NCI-H510A (cell line): ENCODE results near the gene SGMS1.
"Not testable (repeated sequence)": the region's sequence is repeated elsewhere in the genome, so short reads cannot be mapped to it uniquely, and the experiment has no call there.

Source experiments
- DNase-seq: peaks from one replicate; lab custom pipeline; 2025; lab: John Stamatoyannopoulos, UW

Gene SGMS1

DNA sequence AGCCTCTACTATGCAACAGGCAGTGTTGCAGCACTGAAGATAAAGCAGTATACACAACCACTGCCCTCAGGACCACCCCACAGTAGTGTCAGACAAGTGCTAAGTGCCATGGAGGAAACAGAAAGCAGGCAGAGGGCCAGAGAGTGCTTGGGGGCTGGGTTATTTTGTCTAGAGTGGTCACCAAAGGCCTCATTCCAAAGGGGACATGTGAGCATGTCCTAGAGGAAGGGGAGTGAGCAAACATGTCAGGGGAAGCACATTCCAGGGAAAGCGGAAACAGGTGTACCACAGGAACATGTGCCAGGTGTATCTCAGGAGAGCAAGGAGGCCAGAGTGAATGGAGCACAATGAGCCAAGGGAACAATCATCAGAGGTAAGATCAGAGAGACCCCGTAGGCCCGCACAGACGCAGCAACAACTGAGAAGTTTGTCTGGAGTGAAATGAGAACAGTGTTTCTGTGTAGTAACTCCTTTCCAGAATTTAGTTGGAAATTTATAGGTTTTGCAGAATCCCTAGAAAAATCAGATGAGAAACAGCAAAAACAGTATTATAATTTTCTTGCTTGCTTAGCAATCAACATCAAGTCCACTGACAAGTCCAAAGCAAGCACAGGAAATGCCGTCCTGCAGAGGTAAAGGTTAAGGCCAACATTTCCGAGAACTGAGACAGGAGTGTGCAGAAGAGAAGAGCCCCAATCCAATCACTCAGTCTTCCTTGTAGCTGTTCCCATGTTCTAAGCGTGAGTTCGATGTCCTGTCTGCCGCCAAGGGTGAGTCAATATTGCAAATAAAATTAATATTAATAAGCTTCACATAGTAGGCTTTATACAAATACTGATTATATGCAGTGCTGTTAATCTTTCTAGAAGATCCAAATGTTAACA lies 67.3 kb downstream of the SGMS1 start:
- DNase-seq = no peak

DNA sequence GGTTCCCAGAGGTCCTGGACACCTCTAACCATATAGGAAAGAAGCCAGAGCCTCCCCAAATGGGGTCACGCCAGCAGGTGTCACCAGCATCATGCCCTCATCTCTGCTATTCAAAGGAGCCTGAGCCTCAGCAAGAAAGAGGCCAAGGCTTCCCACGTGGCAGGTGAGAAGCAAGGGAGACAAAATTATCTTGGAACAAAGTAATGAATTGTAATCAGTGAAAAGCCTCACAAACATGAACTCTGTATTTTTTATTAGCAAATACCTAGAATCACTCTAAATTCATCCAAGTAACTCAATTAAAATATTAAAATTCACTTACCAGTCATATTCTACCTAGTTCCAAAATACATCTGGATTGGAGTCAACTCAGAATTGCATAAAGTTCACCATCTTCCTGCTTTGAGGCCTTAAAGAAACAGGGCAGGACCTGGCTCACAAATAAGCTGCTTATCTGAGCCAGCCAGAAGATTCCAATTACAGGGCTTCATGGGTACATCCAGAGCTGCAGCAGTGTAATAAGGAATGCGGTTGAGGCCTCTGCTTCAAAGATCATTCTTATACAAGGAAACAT lies 68.7 kb downstream of the SGMS1 start:
- no peak for DNase-seq

DNA sequence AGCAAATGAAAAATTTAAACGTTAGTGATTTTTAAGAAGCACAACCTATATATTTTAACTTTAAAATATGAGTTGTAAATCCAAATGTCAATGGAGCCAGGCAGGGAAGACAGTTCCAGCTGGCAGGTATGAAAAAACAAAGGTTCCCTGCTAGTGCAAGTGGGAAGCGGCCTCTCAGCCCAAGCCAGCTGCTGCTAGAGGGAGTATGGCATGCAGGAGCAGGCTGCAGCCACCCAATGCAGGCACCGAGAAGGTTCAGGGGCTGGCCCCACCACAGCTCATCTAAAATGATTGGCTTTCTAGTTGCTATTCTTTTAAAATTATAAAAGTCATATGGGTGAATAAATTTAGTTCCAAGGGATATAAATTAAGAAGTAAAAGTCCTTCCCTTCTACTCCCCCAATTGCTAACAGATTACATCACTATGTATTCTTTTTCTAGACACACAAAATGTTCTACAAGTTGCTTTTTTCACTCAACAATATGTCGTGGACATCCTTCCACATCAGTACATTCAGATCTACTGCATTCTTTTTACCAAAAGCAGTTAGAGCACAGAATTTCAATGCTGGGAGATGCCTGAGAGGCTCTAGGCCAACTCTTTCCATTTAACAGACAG lies 69.3 kb downstream of the SGMS1 start:
- peak; percentile 5 for DNase-seq

DNA sequence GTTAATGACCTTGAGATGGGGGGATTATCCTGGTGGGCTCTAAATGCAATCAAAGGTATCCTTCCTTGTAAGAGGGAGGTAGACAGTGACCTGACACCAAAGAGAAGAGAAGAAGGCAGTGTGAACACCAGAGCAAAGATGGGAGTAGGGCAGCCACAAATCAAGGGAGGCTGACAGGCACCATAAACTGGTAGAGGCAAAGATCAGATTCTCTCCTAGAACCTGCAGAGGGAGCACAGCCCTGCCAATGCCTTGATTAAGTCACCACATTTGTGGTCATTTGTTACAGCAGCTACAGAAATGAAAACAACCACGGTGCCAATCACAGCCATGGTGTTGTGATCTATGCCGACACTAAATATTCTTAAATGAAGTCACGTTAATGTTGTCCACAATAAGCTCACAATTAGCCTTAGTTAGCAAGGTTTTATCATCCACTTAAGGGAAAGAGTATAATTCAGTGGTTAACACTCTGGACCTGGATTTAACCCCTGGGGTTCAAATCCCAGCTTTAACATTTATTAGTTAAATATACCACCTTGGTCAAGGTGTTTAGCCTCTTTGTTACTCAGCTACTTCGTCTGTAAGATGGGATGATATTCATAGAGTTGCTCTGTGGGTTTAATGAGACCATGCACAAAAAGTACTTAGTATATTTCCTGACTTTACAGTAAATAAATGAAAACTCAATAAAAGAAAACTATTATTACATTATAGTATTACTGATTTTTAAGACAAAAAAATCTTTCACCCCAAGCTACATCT lies 70.8 kb downstream of the SGMS1 start:
- no peak for DNase-seq

DNA sequence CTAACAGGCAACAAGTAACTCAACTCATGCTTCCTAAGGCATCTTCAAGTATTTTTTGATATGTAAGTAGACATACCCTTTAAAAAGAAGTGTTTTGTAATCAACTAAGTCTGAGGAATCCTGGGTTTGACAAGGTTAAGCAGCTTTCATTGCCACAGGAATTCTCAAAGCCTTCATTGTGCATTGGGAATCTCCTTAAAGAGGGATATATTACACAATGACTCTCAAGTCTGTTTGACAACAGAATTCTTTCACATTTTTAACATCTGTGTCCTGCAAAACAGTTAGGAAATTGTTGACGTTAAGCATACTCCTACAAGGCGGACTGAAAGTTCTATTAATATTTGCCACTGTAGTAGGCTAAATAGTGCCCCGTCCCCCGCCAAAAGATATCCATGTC lies 71.4 kb downstream of the SGMS1 start:
- no peak for DNase-seq

DNA sequence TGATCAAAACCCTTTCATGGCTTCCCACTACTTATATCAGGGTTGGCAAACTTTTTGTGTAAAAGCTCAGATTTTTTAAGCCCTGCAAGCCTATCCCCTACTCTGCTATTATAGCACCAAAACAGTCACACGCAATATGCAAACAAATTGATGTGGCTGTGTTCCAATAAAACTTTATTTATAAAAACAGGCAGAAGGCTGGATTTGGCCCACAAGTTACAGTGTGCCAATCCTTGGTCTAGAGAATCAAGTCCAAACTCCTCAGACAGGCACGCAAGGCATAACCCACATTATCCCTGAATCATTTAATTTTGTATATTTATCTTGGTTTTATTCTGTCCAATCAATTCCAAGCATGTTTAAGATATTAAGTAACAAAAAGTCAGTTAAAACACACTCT lies 71.9 kb downstream of the SGMS1 start:
- DNase-seq = no peak

DNA sequence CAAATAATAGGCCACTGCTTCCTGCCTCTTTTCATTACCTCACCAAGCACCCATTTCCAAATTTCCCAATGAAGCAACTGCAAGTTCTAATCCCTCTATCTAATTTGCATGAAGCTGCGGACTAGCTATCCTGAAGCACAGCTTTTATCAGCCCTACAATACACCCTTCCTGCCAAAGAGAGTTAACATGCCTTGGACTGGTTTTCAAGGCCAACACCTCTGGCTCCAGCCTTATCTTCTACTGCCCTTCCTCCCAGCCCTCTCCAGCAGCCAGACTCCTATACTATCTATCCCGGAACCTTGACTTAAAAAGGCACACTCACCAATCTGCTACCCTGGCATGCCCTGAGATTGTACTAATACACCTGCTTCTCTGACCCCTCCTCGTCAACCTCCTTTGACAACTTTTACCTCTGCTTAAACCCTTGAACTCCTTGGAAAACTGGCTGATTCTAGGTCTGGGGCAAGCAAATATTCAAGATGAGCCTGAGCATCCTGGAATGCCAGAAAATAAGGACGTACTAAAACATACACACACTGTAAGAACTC lies 73.4 kb downstream of the SGMS1 start:
- DNase-seq = no peak

DNA sequence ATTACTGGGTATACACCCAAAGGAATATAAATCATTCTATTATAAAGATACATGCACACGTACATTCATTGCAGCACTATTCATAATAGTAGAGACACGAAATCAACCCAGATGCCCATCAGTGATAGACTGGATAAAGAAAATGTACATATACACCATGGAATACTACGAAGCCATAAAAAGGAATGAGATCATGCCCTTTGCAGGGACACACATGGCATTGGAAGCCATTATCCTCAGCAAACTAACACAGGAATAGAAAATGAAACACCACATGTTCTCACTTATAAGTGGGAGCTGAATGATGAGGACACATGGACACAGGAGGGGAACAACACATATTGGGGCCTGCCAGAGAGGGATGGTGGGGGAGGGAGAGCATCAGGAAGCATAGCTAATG lies 74.6 kb downstream of the SGMS1 start:
- DNase-seq = not testable (repeated sequence)

DNA sequence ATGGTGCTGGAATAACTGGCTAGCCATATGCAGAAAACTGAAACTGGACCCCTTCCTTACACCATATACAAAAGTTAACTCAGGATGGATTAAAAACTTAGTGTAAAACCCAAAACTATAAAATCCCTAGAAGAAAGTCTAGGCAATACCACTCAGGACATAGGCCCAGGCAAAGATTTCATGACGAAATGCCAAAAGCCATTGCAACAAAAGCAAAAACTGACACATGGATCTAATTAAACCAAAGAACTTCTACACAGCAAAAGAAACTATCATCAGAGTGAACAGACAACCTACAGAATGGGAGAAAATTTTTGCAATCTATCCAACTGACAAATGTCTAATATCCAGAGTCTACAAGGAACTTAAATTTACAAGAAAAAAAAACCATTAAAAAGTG lies 75.3 kb downstream of the SGMS1 start:
- DNase-seq = not testable (repeated sequence)

DNA sequence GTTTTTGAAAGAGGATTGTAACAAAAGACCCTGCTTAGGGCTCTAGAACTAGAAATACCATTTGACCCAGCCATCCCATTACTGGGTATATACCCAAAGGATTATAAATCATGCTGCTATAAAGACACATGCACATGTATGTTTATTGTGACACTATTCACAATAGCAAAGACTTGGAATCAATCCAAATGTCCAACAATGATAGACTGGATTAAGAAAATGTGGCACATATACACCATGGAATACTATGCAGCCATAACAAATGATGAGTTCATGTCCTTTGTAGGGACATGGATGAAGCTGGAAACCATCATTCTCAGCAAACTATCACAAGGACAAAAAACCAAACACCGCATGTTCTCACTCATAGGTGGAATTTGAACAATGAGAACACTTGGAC lies 77.5 kb downstream of the SGMS1 start:
- not testable (repeated sequence) for DNase-seq

DNA sequence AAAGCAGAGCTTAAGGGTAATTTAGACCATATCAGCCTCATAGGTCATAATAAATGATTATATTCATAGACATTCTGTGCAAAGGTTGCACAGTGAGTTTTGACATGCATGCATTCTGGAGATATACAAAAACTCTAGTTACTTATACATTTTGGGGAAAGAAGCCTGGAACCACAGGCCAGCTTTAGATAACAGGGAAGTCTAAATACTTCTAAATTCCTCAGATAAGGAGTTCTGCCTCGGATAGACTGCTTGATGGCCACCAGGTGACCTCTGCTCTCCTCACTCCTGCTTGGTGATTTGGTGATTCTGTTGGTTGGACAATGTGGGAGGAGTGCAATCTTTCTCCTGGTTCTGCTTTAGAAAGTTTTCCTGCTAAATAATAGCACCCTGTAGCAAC lies 77.9 kb downstream of the SGMS1 start:
- DNase-seq = no peak

DNA sequence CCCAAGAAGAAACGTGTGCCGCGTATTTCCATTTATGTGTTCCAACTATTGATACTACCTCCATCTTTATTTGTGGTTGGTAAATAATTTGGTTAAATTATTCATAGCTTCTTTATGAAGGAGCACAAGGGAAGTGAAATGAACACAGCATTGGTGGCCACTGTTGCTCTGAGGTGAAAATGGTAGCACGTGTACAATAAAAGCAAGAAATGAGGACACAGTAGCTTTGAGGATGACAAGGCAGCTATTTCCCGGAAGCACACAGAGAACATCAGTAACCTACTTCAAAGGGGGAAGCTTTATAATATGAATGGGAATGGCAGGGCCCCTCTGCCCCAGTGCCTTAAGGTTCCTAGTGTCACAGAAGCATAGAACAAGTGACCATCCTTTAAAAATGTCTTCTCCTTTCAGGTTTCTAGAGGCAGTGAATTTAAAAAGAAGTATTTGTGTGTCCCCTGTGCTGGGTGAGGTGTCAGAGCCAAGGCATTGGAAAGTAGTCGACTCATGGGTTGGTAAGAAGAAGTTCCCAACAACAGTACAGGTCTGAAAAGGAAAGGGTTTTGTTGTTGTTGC lies 78.8 kb downstream of the SGMS1 start:
- DNase-seq = no peak

DNA sequence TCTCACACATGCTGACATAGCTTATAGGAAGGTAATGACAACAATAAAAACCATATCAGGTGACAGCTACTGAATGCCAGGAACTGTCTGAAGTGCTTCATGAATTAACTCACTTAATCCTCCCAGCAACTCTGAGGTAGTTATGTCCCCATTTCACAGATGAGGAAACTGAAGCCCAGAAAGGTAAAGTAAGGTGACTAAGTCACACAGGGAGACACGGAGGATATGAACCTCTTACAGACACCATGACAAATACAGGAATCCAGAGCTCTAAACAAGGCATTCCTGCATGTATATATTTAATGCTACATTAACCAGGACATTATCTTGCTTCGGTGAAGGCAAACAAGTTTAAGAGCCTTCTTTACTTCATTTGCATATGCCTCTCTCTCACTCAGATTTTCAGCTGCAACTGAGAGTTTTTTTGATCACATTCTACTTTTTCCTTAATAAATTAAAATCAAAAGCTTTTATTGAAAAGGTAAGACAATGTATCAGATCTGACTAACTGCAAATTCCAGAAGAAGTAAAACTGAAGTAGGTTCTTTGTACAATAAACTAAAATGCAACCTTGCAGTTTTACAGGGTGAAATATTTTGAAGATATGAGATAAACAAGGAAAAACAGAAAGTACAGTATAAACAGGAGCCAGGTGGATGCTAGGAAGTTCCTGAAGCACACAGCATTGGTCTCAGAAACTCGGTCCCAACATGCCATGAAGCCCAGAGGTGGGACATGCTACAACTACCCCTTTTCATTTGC lies 79.5 kb downstream of the SGMS1 start:
- DNase-seq = no peak

DNA sequence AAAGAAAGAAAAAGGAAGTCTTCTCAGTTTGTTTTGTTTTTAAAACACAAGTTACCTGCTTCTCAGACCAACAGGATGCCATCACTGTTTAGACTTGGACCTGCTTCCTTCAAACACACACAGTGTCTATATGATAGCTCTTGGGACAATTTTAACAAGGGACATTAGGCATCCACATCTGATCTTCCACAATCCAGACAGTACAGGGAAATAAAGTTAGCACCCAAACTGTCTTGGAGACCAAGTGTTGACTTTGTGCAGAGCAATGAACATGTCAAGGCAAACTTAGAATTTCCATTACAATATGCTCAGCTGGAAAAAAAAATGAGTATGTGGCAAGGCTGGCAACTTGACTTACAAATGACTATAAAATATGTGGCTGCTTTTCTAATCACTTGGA lies 80.9 kb downstream of the SGMS1 start:
- no peak for DNase-seq

DNA sequence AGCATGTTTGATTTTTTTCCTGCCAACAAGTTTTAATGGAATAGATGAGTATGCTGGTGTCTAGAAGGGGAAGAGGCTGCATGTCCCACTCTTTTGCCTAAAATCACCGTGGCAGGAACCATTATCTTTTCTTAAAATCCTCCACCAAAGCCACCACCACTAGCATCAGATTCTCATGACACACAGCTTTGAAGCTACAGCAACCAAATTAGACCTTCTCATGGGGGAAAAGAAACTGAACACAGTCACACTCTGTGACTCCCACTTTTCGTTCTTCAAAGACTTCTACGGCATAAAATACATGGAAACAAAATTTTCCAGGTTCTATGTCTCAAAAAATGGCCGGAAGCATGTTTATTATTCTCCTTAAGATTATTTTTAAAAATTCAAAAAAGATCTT lies 81.8 kb downstream of the SGMS1 start:
- DNase-seq = no peak

DNA sequence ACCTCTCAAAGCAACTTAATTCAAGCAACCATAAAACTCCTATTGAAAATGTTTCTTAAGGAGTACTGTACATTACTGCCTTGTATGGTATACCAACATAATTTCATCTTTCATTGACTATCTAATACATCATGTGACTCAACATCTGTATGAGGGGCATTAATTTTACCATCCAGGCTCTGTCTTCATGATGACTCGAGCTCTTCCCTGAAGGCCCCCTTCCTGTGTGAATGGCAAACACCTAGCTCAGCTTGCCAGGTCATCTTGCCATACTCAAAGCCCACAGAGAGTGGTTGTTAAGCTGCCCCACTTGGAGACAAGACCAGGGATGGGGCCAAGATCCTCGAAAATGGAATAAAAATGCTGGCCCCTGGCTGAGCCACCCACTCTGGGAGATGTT lies 82.4 kb downstream of the SGMS1 start:
- DNase-seq = no peak

DNA sequence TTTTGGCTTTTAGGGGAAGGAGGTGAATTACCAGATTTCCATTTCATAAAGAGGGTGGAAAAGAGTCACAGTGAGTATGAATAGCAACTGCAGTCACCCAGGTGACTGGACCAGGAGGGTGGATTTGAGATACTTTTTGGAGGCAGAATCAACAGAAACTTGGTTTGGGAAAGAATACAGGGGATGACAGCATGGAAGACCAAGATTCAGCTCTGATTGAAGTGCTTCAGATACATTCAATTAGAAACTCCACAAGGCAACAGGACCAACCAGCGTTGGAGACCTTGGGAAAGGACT lies 83.0 kb downstream of the SGMS1 start:
- DNase-seq = no peak

DNA sequence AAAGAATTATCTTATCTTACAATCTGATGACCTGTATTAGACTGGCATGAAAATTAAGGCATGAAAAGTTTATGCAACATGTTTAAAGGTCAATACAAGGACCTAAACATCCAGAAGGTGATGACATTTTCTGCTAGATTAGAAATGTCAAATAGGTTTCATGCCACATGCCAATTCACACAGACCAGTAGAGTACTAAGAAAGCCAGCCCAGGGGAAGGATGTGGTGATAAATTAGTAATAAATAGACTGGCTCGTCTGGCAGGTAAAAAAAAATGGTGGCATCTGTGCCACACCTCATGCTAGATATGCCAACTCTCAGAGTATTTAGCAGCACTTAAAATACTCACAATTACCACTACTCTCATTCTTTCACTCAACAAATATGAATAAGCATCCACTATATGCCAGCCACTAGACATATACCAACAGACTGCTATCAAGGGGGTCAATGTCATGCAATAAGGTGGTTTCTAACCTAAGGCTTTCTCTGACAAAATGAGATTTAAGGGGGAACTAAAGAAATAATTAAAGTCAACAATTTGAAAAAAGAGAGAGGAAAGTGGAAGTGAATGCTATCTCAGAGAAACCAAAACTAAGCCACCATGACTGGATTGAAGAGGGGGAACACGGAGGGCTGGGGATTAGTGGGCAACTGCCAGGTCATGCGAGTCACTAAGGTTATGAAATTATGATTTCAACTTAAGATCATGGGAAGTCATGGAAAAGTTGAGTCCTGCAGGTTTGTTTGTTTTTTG lies 83.5 kb downstream of the SGMS1 start:
- no peak for DNase-seq

DNA sequence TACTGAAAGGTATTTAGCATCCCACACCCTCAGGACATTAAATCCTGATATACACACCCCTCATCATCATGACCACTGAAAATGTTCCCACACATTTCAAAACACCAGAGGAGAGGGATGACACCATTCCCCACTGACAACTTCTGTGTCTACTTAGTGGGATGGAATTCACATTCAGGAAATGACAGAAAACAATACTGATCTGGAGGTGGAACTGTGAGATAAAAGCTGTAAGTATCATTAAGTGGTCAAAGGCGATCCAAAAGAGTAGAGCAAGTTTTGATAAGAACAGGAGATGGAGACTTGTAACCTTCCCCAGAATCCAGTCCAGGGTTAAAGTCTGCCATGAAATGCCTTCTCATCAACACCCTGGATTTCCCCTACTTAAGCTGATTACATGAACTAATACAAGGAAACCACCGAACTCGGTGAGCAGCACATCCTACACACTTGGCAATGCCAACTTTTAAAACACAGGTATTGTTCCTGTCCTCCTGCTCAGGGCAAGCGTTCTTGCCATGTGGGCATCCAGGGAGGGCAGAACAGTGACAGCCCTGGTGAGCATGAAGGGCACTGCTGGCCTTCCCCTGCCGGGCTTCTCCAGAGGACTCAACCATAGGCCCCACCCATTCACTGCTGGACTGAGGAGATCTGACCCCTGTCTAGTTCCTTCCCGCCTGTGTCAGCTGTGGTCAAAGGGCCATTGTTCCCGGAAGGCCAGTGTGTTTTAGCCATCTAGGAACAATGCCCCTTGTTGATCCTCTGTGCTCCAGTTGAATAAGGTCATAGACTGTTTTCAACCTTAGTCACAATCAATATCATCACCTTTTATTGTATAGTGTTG lies 85.0 kb downstream of the SGMS1 start:
- no peak for DNase-seq
